Measurements from ENCODE around the gene RNASEH2A. TPM values are rescaled to one million over a fixed set of nuclear protein-coding genes. Genes with fewer than 3 reads are reported as not detected.

Gene RNASEH2A
- total RNA-seq: 10 to 100 TPM in 1 of 4 donors, 1 to 10 TPM in 3; 2.3 to 18.9 (median 3.1) TPM

DNA sequence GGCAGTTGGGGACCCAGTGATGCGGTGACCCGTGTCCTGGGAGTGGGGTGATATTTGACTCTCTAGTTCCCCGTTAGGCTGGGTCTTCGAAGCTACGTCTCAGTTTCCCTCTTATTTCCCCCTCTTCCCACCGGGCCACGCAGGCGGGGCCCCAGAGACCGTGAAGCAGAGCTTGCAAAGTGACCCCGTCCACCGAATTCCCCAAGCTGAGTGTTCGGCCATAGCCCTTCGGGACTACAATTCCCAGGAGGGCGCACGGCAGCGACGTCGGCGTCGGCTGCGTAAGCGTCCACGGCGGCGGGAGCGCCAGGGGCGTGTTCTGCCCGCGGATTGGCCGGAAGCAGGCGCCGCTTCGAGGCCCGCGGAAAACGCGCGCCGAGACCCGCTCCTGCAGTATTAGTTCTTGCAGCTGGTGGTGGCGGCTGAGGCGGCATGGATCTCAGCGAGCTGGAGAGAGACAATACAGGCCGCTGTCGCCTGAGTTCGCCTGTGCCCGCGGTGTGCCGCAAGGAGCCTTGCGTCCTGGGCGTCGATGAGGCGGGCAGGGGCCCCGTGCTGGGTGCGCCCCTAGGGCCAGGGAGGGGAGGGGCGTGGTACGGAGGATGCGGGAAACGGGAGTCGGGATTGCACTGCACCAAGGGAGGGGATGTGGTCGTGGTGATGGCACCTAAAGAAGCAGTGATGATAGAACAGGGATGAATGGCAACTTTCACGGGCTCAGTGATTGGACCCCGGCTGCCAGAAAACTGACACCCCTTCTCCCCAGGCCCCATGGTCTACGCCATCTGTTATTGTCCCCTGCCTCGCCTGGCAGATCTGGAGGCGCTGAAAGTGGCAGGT, at the start of gene RNASEH2A:
TSS of gene RNASEH2A (plus strand) at position 343 of the 840 bp plus-strand sequence. CDS start at position 433, 90 bp downstream.
- intact Hi-C loops (cut with DNase I; ENCODE audit: low total_unique reads): no loop called here
- Histone ChIP-seq H3K4me3 (peak within 1 kb of the TSS; percentile 43 to 54), H3K27ac (peak within 1 kb of the TSS; percentile 57 to 68), H3K4me1 (peaks cover 0 to 6% of the 10 kb centered on the region in 2 donors), H3K36me3 (no peaks in the 10 kb centered on the region), H3K9me3 (no peaks in the 10 kb centered on the region), H3K27me3 (no peaks in the 10 kb centered on the region)
- DNase-seq: peak; percentile 85 to 90
- TF ChIP-seq, protein P1, sequence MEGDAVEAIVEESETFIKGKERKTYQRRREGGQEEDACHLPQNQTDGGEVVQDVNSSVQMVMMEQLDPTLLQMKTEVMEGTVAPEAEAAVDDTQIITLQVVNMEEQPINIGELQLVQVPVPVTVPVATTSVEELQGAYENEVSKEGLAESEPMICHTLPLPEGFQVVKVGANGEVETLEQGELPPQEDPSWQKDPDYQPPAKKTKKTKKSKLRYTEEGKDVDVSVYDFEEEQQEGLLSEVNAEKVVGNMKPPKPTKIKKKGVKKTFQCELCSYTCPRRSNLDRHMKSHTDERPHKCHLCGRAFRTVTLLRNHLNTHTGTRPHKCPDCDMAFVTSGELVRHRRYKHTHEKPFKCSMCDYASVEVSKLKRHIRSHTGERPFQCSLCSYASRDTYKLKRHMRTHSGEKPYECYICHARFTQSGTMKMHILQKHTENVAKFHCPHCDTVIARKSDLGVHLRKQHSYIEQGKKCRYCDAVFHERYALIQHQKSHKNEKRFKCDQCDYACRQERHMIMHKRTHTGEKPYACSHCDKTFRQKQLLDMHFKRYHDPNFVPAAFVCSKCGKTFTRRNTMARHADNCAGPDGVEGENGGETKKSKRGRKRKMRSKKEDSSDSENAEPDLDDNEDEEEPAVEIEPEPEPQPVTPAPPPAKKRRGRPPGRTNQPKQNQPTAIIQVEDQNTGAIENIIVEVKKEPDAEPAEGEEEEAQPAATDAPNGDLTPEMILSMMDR (IDR thresholded peaks at IDR 0.05): peak in 1 of 4 experiments; percentile 13
- TF ChIP-seq POLR2A (IDR thresholded peaks at IDR 0.05): peak in 1 of 2 donors; percentile 42

DNA sequence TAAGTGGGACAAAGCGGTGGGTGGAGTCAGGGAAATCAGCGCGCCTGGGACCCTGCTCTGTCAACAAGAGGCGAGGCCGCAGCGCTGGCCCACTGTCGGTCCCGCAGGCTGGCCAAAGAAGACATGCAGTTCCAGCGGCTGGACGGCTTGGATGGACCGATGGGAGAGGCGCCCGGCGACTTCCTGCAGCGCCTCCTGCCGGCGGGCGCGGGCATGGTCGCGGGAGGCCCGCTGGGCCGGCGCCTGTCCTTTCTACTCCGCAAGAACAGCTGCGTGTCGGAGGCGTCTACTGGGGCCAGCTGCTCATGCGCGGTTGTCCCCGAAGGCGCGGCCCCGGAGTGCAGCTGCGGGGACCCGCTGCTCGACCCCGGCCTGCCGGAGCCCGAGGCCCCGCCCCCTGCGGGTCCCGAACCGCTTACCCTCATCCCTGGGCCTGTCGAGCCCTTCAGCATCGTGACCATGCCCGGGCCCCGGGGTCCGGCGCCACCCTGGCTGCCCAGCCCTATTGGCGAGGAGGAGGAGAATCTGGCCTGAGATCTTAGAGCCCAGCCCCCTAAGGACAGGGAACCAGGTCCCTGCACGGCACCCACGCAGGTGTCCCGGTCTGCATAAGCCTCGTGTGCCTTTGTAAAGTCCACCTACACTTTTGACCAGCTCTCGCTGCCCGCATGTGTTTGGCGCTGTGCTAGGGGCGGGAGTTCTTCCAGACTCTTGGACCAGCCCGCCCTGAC, 48.7 kb upstream of the RNASEH2A start:
- intact Hi-C loops (cut with DNase I; ENCODE audit: low total_unique reads): no loop called here
- H3K27ac ChIP-seq: no peak overlapping the region
- peak overlapping the region; percentile 9 to 28 for H3K4me3 ChIP-seq
- DNase-seq: peak; percentile 49 to 73
- no peak for TF ChIP-seq POLR2A (IDR thresholded peaks at IDR 0.05)
- TF ChIP-seq, protein P1 (IDR thresholded peaks at IDR 0.05): peak; percentile 55 to 83 (median 80)
- H3K27me3 ChIP-seq: no peaks in the 10 kb centered on the region
- peaks cover 0 to 6% of the 10 kb centered on the region in 2 donors for H3K4me1 ChIP-seq
- H3K36me3 ChIP-seq: no peaks in the 10 kb centered on the region
- no peaks in the 10 kb centered on the region for H3K9me3 ChIP-seq

DNA sequence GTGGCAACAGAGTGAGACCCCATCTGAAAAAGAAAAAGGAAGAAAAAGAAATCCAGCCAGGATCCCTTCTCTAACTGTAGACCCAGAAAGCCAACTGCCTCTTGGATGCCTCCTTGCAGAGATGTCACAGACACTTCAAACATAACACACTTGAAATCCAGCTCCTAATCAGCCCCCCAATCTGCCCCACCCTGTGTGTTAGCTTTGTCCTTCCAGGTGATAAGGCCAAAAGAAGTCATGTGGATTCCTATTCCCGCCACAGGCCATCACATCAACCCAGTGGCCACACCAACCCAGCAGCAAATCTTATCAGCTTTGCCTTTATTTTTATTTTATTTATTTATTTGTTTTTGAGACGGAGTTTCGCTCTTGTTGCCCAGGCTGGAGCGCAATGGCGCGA, 46.7 kb upstream of the RNASEH2A start:
- intact Hi-C loops (cut with DNase I; ENCODE audit: low total_unique reads): no loop called here
- H3K4me3 ChIP-seq: no peak overlapping the region
- no peaks in the 10 kb centered on the region for H3K27me3 ChIP-seq
- no peaks in the 10 kb centered on the region for H3K36me3 ChIP-seq
- no peaks in the 10 kb centered on the region for H3K9me3 ChIP-seq
- DNase-seq: no peak
- TF ChIP-seq POLR2A (IDR thresholded peaks at IDR 0.05): no peak
- TF ChIP-seq, protein P1 (IDR thresholded peaks at IDR 0.05): no peak
- H3K27ac ChIP-seq: no peak overlapping the region
- H3K4me1 ChIP-seq: peaks cover 0 to 6% of the 10 kb centered on the region in 2 donors

DNA sequence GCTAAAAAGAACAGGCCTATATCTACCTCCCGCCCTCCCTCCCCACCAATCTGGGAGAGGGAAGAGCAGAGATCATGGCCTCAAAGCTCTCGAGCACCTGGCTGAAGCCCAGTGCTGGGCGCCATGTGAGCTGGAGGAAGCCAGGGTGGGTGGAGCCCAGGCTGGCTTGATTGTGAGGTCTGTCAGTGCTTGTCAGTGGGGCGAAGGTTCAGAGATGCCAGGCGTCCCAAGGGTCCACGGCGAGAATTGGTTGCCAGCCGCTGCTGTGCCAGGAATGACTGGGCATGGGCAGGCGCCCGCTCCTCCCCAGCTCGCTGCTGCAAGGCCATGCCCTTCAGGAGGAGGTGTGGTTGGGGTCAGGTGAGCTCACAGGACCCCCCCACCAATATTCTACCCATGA, 43.3 kb upstream of the RNASEH2A start:
- Histone ChIP-seq H3K27me3 (no peaks in the 10 kb centered on the region), H3K4me3 (no peak overlapping the region), H3K36me3 (no peaks in the 10 kb centered on the region), H3K9me3 (no peaks in the 10 kb centered on the region), H3K27ac (no peak overlapping the region), H3K4me1 (no peaks in the 10 kb centered on the region)
- TF ChIP-seq POLR2A (IDR thresholded peaks at IDR 0.05): no peak
- TF ChIP-seq, protein P1 (IDR thresholded peaks at IDR 0.05): no peak
- intact Hi-C loops (cut with DNase I; ENCODE audit: low total_unique reads): no loop called here
- DNase-seq: no peak

Data from uterus (tissue), 4 donors.